GM11168 (cell line): Measurements from ENCODE around the gene KCNK7.
"Not testable (repeated sequence)": the region's sequence is repeated elsewhere in the genome, so short reads cannot be mapped to it uniquely, and the experiment has no call there.

Source experiments
- in situ Hi-C: fragments of 300-500 bp; cut with MboI; formaldehyde crosslinking; loops from one replicate; pipeline ENCODE4 v1.12.0; 2022; ENCODE audit warnings: low sequenced_read_pairs; ENCODE audit not compliant: unreplicated experiment

The KCNK7 gene

GRCh38 chr11:65575568-65576231 lies 19.9 kb downstream of the KCNK7 start, which contains the start of gene EHBP1L1:
EHBP1L1 (plus strand) TSS chr11:65576053; CDS start chr11:65576303, 250 bp downstream.
- in situ Hi-C loops: no loop called here

- in situ Hi-C loops: no loop called here
Observed at GRCh38 chr11:65574811-65575567, 20.6 kb downstream of the KCNK7 start.

DNA sequence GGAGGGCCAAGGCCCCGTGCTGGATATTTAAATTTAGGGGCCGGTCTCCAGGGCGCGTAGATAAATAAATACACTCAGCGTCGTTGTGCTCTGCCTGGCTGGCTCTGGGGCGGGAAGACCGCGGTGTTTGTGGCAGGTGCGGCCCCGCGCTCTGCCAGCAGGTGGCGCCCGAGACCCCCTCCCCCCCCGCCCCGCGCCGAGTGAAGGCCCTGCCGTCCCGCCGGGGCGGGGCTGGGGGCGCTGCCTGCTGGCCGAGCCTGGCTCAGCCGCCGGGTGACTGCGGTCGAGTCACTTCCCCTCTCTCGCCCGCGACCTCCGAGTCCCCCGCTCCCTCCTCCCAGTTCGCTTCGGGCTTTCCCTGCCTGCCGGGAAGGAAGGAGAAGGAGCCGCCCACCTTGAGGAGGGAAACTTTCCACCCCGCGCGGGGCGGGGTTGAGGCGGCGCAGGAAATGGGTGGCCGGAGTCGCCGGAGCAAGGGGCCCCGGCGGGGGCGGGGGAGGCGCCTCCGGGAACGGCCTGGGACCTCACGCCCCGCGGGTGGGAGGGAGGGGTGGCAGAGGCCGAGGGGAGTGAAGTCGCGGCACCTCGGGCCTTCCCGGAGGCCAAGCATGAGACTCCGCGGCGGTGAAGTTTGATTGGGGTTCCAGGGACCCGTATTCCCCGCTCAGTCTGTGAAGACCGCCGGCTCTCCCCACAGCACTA lies 21.3 kb downstream of the KCNK7 start:
- in situ Hi-C loops: no loop called here

DNA sequence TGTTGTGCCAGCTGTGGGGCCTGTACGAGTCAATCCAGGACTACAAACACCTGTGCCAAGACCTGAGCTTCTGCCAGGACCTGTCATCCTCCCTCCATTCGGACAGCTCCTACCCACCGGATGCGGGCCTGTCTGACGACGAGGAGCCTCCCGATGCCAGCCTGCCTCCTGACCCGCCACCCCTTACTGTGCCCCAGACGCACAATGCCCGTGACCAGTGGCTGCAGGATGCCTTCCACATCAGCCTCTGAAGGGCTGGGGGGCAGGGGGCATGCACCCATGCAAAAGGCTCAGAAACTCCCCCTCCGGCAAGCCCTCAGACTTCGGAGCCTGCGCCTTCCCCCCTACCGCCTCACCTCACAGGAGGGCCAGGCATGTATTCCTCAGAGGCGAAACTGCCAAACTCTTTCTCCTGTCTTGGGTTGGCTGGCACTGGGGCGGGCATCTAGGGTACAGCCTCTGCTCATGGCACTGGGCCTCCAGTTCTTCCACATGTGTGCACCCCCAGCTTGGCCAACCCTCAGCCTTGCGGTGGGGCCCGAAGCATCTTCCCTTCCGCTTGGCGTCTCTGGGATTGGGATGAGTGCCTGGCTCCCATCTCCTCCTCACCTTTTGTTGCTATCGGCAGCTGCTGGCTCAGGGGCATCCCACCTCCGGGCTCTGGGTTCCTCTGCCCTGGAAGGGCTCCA lies 22.1 kb downstream of the KCNK7 start:
- in situ Hi-C loops: no loop called here

DNA sequence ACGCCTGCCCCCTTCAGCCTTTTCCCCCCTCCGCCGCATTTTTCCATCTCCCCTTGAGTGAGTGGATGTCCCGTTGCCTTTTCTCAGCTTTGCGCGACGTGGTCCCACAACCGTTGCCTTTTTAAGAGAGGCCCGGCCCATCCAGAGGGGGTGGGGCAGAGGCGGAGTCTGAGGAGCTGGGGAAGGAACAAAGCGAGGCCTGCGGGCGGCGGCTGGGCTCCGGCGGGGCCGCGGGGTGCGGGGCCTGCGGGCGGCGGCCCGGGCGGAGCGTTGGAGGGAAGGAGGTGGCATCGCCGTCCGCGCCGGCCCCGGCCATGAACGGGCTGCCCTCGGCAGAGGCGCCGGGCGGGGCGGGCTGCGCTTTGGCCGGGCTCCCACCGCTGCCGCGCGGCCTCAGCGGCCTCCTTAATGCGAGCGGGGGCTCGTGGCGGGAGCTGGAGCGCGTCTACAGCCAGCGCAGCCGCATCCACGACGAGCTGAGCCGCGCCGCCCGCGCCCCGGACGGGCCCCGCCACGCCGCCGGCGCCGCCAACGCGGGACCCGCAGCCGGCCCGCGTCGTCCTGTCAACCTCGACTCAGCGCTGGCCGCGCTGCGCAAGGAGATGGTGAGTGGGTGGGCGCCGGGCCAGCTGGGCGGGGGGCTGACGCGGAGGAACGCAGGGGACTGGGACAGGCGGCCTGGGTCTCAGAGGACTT lies 23.1 kb downstream of the KCNK7 start, which contains the start of gene FAM89B:
Gene FAM89B (plus strand): TSS at position 183 of the 696 bp plus-strand sequence. CDS start 132 bp downstream, at position 315.
- in situ Hi-C loops: no loop called here

DNA sequence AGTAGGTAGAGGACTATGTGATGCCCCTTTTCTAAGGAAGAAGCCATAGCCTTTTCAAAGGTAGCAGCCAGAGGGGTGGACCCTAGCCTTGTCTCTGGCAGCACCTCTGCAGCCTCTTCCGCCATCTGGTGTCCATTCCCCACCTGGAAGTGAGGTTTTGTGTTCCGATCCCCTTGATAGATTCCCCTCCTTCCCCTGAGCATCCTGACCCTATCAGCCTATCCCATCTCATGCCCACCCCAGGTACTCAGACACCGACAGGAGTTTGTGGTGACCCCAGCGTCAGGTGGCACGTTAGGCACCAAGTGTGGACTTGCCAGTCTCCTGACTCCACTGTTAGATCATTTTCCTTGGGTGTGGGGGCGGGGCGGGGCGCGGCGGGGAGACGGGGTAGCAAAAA lies 23.7 kb downstream of the KCNK7 start:
- in situ Hi-C loops: no loop called here

- in situ Hi-C loops: no loop called here
Observed at GRCh38 chr11:65571420-65571819, 24.2 kb downstream of the KCNK7 start.

- in situ Hi-C loops: no loop called here
Observed at GRCh38 chr11:65569973-65570918, 25.4 kb downstream of the KCNK7 start, which contains the start of gene ZNRD2. ZNRD2 (plus strand) TSS chr11:65570477; CDS start chr11:65570492, 15 bp downstream.

- in situ Hi-C loops: no loop called here
Observed at GRCh38 chr11:65569164-65569972, 26.2 kb downstream of the KCNK7 start.

GRCh38 chr11:65565624-65566453 lies 29.8 kb downstream of the KCNK7 start:
- in situ Hi-C loops: no loop called here

DNA sequence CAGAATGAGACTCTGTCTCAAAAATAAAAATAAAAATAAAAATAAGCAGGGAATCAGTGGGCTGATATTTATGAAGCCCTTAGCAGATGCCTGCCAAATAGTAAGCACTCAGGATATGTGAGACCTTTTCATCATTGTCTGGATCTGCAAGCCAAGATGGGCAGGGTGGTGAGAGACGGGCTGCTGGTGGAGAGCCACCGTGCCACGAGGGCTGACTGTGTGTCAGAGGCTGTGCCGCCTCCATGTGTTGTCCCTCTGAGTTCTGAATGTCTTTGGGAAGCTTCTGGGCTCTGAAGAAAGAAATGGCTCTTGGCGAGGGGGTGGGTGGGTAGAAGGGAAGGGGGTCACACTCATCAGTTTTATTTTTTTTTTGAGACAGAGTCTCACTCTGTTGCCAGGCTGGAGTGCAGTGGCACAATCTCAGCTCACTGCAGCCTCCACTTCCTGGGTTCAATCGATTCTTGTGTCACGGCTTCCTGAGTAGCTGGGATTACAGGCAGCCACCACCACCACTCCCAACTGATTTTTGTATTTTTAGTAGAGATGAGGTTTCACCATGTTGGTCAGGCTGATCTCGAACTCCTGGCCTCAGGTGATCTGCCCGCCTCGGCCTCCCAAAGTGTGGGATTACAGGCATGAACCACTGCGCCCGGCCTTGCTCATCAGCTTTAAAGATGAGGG lies 30.6 kb downstream of the KCNK7 start:
- in situ Hi-C loops: not testable (repeated sequence)

DNA sequence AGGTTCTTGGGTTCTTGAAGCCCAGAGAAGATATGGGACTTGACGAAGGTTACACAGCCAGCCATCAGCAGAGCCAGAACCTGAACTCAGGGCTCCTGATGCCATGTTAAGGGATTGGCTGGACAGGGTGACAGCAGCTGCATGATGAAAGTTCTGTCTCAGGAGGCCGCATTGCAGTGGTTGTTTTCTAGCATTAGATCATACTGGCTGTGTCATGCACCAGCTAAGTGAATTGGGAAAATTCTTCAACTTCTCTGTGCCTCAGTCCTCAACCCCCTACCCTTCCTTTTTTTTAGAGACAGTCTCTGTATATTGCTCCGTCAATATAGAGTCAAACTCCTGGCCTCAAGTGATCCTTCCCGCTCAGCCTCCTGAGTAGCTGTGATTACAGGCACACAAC lies 32.0 kb downstream of the KCNK7 start:
- in situ Hi-C loops: no loop called here

GRCh38 chr11:65562788-65563187 lies 32.8 kb downstream of the KCNK7 start:
- in situ Hi-C loops: no loop called here

DNA sequence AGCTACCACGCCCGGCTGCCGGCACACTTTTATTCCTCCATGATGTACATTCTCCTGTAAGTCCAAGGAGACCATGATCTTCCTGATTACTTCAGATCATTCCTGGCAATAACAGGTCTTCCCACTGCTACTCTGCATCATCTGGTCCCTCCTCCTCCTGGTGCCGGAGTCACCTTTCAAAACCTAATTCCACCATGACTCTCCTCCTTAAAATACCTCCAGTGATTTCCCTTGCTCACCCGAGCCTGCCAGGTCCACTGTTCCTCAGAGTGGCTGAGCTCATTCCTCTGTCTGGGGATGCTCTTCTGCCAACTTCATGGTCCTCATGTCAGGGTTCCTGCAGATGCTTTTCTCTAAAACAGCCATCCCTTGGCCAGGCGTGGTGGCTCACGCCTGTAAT lies 33.6 kb downstream of the KCNK7 start:
- in situ Hi-C loops: no loop called here

- in situ Hi-C loops: no loop called here
Observed at GRCh38 chr11:65560555-65561418, 34.8 kb downstream of the KCNK7 start.
